ENCODE results near the gene METTL16. TPM values are rescaled to one million over a fixed set of nuclear protein-coding genes. Genes with fewer than 3 reads are reported as not detected.

Gene METTL16
- total RNA-seq, 1 donor from 2014 or later = 7.3 TPM

- no peak for DNase-seq (ENCODE audit: low read depth in 2 of 2)
Measured at GRCh38 chr17:2385240-2386210, 126.2 kb downstream of the METTL16 start.

DNA sequence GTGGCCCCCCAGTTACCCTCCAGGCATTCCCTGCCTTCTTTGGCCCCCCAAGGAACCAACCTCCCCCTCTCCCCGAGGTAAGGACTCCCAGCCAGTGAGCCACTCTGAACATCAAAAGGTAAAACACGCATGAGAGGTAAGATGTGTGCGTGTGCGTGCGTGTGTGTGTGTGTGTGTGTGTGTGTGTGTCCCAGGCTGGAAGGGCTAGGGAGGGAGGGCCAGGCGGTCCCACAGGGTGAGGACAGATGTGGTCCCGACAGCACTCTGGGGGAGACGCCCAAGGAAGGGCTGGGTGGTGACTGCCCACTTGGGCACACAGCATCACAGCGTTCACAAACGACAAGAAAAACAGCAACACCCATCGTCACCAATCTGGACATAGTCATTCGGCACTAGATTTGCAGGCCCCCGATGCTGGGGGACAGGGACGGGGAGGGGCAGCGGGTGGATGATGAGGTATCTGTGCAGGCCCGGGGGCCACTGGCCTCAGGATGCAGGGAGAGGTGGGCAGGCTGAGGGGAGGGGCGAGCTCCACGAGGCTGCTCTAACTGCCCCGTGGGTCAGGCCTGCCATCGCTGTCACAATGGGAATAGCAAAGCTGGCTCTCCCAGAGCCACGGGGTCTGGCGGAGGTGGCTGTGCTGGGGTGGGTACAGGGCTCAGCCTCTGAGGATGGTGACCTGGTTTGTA, 127.1 kb downstream of the METTL16 start:
- DNase-seq (ENCODE audit: low read depth in 2 of 2) = no peak

- DNase-seq (ENCODE audit: low read depth in 2 of 2) = no peak
Measured at GRCh38 chr17:2383628-2384167, 128.0 kb downstream of the METTL16 start.

DNA sequence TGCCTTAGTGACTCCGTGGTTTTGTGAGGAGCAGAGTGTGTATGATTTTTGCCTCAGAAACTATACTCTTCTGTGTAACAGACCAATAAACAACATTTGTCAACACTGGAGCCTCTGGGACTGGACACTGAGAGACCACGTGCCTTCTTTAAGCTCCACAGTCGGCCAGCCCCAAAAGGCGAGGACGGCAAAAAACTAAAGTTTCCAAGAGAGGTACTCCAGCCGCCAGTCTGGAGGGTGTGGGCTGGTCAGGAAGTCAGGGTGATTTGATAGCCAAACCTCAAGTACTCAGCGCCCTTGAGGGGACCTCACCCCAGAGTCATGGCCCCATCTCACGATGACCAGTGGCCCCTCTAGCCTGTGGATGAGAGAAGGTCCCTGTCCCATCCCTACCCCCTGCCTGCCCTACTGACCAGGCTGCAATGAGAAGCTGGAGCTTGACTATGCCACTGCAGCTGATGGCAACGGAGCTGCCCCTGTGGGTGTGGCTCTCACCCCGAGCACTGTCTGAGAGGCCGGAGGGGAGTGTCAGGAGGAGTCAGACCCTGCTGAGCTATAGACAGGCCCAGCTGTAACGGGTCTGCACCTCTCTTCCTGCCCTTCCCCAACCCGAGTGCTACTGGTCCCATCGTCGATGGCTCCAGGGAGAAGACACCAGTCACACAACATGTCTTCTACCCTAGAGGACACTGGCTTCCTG, 130.6 kb downstream of the METTL16 start:
- DNase-seq (ENCODE audit: low read depth in 2 of 2) = no peak

- DNase-seq (ENCODE audit: low read depth in 2 of 2) = no peak
Measured at GRCh38 chr17:2380226-2380922, 131.3 kb downstream of the METTL16 start.

- DNase-seq (ENCODE audit: low read depth in 2 of 2) = no peak
Measured at GRCh38 chr17:2379489-2380225, 132.0 kb downstream of the METTL16 start.

- DNase-seq (ENCODE audit: low read depth in 2 of 2) = no peak
Measured at GRCh38 chr17:2378905-2379304, 132.8 kb downstream of the METTL16 start.

GRCh38 chr17:2377659-2378058, 134.0 kb downstream of the METTL16 start:
- DNase-seq (ENCODE audit: low read depth in 2 of 2) = no peak

DNA sequence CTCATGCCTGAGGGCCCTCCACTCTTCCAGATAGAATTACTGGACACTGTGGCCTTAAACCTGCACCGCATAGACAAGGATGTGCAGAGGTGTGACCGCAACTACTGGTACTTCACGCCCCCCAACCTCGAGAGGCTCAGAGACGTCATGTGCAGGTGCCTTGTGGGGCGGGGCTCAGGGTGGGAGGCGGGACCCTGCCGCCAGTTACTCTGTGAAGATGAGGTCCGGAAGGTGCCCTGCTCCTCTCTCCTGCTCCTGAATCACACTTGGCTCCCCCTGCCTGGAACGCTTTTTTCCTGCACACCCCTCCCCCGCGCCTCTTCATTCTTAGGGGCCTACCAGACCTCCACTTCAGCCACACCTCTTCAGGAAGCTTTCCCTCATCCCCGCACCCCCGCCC, 135.6 kb downstream of the METTL16 start:
- no peak for DNase-seq (ENCODE audit: low read depth in 2 of 2)

- no peak for DNase-seq (ENCODE audit: low read depth in 2 of 2)
Measured at GRCh38 chr17:2375406-2375805, 136.3 kb downstream of the METTL16 start.

DNA sequence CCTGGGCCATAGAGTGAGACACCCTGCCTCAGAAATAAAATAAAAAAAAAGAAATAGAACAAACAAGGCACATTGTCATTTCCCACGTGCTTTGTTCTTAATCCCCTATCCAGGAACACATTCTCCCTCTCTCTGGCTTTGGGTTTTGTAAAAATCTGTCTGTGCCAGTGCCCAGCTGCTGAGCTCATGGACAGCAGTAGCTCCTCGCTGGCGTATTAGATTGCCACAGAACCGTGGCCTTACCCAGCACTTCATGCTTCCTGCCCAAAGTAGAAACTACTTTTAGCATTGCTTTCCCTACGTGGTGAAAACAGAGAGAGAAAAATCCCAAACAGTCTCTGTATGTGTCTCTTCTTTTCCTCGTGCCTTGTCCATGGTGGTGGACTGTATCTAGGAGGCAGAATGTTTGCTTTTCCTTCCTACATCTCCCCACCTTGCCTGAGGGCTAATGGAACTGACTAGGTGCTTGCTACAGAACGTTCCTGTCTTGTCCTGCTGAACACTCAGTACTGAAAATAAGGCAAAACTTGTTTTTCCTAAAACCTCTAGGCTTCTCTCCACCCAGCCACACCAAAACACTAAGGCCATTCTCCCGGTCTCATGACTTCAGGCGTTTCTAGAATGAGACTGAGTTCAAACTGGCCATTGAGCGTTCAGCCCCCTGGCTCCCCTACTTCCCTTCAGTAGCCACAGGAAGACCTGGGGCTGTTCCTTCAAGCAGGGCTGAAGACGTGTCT, 137.0 kb downstream of the METTL16 start:
- DNase-seq (ENCODE audit: low read depth in 2 of 2) = no peak

DNA sequence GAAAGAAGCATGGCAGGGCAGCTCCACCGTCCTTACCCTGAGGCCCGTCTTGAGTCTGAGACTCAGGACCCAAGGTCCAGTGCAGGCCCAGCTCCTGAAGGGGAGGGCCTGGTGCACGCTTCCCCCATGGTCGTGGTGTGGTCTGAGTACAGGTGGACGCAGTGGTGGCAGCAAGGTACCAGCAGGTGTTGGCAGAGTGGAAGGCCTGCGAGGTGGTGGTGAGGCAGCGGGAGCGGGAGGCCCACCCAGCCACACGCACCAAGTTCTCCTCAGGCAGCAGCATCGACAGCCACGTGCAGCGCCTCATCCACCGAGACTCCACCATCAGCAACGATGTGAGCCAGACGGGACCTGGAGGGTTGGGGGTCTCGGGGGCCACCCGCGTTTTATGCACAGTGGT, 138.5 kb downstream of the METTL16 start:
- no peak for DNase-seq (ENCODE audit: low read depth in 2 of 2)

DNA sequence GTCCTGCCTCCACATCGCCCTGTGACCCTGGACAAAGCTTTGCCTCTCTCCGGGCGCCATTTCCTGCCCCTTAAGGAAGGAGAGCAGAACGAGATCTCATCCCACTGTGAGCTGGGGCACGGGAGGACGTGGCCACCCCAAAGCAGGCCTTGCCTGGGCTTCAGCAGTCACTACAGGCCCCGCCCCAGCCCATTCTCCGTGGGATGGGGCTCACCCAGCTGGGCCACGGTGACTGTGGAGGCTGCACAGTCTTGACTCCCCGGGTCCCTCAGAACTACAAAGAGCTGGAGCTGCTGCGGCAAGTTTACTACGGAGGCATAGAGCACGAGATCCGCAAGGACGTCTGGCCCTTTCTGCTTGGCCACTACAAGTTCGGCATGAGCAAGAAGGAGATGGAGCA, 139.0 kb downstream of the METTL16 start:
- no peak for DNase-seq (ENCODE audit: low read depth in 2 of 2)

- DNase-seq (ENCODE audit: low read depth in 2 of 2) = no peak
Measured at GRCh38 chr17:2372180-2372579, 139.5 kb downstream of the METTL16 start.

DNA sequence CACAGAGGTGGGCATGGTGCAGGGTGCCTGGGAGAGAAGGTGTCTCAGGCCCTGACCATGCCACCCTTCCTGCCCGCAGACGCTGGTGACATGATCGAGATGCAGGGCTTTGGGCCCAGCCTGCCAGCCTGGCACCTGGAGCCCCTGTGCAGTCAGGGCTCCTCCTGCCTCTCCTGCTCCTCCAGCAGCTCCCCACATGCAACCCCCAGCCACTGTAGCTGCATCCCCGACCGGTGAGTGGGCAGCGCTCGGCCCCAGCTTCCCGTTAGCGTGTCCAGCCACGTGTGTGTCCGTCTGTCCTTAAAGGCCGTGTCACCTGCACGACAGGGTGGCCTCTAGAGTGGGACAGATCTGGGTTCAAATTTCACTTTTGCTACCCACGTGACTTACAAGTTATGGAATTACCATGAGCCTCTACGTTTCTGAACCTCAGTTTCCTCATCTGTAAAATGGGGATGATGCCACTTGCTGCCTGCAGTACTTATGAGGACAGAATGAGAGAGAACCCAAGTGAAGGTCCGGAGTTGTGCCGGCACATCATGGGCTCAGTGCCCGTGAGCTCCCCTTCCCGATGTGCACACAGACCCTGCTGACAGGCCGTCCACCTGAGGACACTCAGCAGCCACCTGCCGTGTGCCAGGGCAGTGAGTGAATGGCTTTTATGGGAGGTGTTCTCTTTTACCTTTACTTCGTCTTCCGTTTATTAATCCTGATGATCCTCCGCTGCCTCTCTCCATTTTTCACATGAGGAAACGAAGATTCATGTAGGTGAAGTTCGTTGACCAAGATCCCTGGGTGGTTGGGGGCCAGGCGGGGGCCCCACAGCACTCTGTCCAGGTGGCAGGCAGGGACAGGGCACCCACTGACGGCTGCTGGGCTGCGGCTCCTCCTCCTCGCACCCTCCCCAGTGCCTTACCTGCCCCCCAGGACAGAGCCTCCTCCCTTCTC, 140.2 kb downstream of the METTL16 start:
- DNase-seq (ENCODE audit: low read depth in 2 of 2) = no peak

DNA sequence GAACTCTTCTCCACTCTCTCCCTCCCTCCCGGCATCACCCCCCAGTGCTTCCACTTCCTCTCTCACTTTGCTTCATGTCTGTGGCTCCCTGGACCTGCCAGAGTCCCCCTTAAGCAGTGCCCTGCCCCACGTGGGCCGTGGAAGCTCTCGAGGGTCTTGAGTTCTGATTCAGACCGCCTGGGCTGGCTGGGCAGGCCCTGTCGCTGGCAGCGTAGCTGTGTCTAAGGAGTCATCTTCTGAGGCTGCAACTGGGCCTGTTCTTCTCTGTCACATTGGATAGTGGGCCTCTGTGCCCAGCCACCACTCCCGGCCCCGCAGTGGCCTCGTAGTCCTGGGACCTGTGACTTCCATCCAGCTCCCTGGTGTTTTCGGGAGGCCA, 141.5 kb downstream of the METTL16 start:
- DNase-seq (ENCODE audit: low read depth in 2 of 2) = no peak

DNA sequence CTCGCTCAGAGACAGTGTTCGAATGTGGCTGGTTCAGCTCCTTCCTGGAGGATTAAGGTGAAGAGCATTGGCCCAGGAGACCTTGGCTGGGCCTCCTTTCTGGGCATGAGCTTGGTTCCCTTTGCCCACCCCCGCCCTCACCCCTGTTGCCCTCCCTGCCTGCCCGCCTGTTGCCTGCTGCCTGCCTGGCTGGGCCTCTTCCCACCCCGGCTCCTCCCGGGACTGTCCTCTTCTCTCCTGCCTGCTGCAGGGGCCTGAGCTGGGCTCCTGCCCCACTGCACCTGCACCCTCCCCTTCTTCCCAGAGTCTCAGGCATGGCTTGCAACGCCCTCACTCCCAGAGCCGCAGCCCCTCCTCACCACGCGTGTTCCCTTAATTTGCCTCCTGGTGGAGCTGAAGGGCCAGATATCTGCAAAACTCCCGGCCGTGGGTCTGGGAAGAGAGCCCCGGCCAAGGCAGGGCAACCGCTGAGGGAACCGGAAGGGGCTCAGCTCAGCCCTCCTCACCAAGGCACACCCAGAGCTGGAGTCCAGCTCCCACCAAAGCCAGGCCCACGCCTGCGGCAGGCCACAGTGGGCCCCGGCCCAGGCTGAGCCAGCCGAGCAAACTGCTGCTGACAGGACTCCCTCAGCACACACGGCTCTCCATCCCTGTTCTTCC, 142.0 kb downstream of the METTL16 start:
- no peak for DNase-seq (ENCODE audit: low read depth in 2 of 2)

DNA sequence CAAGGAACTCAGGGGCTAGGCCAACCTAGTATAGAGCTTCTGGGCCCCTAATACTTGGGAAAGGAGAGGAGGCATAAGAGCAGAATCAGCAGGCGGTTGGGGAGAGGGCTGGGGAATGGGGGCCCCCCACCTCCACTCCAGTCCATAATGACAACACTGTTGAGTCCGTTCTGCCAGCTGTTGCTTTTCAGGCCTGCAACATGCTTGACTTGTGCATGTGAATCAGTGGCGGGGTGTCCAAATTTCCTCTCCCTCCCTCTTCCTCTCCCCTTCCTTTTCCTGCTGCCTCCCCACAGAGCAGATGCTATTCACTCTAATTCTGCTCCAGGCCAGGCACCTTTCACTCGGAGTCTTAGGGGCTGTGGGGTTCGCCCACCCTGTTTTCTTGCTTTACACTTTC, 142.6 kb downstream of the METTL16 start:
- peak; percentile 48 to 51 for DNase-seq (ENCODE audit: low read depth in 2 of 2)
